ENCODE results near the gene AMY2A.
"Not testable (repeated sequence)": the region's sequence is repeated elsewhere in the genome, so short reads cannot be mapped to it uniquely, and the experiment has no call there.

The AMY2A gene

GRCh38 chr1:103616994-103617477 lies at the start of gene AMY2A:
Gene AMY2A, plus strand, starts transcription at chr1:103617427. Its CDS starts 14 bp downstream, at chr1:103617441.
- not testable (repeated sequence) for DNase-seq (ENCODE audit: low read depth)

- DNase-seq (ENCODE audit: low read depth) = no peak
These were observed 47.7 kb upstream of the AMY2A start for GRCh38 chr1:103569493-103569892.

- DNase-seq (ENCODE audit: low read depth) = not testable (repeated sequence)
These were observed 45.9 kb upstream of the AMY2A start, which contains the start of gene AMY2B for GRCh38 chr1:103571289-103571688. Gene AMY2B, plus strand, starts transcription at chr1:103571589. Its CDS starts 14 bp downstream, at chr1:103571603.

DNA sequence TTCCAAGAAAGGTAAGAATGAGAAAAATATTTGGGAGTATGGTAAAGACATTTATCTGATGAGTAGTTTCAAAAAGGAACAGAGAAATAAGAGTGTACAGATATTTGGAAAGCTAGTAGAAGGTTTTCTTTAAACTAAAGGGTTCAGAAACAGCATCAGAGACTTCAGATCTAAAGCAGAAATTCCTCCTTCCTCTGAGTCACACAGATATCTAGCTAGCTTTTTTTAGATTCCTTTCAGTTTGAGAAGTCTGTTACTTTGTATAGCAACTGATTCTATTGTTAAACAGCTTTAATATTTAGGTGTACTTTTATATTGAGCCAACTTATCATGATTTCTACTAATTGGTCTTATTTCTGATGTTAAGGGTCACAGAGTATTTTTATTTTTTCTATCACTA lies 41.2 kb upstream of the AMY2A start:
- no peak for DNase-seq (ENCODE audit: low read depth)

GRCh38 chr1:103576784-103577183 lies 40.4 kb upstream of the AMY2A start:
- not testable (repeated sequence) for DNase-seq (ENCODE audit: low read depth)

DNA sequence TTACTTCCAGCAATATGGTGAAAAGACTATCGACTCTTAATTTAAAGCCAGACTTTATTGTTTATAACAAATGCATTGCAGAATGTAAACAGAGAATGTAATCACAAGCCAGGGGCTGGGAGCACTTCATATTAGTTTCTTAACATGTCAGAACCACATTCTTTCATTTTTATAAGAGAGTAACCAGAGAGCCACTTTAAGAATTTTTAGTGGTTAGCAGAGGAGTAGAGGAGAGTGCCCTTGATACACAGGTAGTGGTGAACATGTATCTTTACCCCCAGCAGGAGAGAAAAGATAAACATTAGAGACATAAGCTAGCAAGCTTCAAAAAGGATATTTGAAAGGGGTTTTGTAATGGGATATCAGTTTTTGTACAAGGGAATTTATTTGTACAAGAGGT lies 34.8 kb upstream of the AMY2A start:
- DNase-seq (ENCODE audit: low read depth) = no peak

DNA sequence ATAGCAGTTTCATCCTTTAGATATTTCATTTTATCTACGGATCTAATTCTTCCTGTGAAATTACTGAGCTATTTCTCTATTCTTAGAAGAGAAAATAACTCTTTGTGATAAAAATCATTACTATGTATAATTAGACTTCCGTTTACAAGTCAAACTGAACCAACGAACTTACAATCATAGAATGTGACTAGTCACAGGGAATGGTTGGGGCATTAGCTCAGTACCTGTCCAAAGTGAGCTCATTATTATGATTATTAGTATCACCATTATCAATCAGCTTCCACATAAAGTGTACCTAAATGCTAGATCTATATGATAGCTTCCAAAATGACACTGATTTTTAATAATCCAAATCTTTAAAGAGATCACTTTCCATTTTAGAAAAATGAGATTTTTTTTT lies 33.3 kb upstream of the AMY2A start:
- DNase-seq (ENCODE audit: low read depth) = no peak

GRCh38 chr1:103584537-103584936 lies 32.7 kb upstream of the AMY2A start:
- no peak for DNase-seq (ENCODE audit: low read depth)

- not testable (repeated sequence) for DNase-seq (ENCODE audit: low read depth)
These were observed 14.5 kb upstream of the AMY2A start for GRCh38 chr1:103602740-103603139.

- DNase-seq (ENCODE audit: low read depth) = no peak
These were observed 865 bp upstream of the AMY2A start for GRCh38 chr1:103616362-103616761.

DNA sequence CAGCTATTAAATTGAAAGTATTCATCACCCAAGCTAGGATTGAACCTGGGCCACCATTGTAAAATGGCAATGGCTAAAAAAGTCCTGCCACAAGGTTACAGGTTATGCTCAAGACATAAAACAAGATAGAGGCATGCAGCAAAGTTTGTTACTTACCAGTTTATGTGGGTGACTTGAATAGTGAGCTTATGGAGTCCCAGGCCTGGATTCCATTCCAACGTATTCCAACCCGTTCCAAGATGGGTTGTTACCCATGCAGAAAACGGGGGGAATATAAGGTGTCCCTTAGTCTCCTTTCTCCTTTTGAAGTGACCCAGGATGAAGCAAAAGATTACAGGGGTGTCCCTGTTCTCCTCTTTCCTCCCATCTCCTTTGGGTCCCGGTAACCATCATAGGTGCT lies 10.2 kb downstream of the AMY2A start:
- not testable (repeated sequence) for DNase-seq (ENCODE audit: low read depth)

DNA sequence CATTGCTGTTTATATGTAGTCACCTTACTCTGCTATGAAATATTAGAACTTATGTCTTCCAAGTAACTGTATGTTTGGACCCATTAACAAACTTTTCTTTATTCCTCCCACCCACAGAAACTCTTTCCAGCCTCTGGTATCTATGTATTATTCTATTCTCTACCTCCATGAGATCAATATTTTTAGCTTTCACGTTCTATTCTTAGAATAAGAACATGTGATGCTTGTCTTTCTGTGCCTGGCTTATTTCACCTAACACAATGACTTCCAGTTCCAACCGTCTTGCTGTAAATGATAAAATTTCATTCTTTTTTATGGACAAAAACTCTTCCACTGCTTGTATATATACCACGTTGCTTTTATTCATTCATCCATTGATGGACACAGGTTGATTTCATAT lies 24.0 kb downstream of the AMY2A start:
- DNase-seq (ENCODE audit: low read depth) = not testable (repeated sequence)

- not testable (repeated sequence) for DNase-seq (ENCODE audit: low read depth)
These were observed 26.7 kb downstream of the AMY2A start for GRCh38 chr1:103643908-103644307.

GRCh38 chr1:103650305-103650704 lies 33.1 kb downstream of the AMY2A start:
- not testable (repeated sequence) for DNase-seq (ENCODE audit: low read depth)

DNA sequence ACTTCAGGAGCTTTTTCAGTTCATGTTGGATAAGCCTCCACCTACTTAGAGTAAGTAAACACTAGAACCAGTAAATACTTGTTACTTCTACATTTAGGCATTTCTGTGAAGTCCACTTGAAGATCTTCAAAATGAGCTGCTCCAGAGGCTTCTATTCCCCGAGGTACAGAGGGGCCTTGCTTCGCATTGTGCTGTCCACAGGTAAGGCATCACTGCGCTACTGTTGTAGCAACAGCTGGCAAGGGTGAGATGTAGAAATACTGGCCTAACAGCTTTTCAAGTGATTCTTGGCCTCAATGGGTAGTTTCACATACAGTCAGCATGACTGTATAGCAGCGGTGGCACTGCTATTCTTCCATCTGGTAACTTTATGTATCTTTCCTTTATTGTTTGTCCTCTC lies 33.7 kb downstream of the AMY2A start:
- DNase-seq (ENCODE audit: low read depth) = not testable (repeated sequence)

DNA sequence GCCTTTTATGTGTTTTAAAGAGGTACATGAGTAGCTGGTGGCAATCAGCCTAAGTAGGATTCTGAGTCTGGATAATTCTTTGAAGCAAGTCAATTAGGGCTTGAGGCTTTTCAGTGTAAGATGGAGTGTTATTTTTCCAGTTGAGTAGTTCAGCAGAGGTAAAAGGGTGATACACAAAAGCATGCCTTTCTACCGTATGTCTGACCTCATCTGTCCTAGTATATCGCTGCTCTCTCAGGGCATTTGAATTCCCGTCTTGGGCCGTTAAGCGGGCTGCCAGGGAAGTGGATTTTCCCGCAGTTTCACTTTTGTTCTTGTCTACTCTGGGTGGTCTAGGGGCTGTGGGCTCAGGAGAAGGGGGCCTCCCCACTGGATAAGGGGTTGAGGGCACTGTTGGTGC lies 36.9 kb downstream of the AMY2A start:
- DNase-seq (ENCODE audit: low read depth) = not testable (repeated sequence)

DNA sequence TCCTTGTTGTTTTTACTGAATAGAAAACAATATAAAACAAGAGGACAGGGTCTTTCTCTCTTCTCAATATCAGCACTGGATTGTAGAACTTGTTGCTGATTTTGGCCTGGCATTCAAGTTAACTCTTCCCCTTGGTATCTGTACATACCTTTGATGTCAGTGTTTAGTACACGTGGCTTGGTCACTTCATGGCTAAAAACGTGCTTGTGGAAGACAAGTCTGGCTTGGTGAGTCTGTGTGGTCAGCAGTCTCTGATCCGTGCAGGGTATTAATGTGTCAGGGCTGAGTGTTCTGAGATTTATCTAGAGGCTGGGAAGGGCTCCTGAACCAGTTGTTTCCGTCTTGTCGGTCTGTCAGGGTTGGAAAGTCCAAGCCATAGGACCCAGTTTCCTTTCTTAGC lies 38.2 kb downstream of the AMY2A start, which contains the start of gene AMY1A:
Gene AMY1A (plus strand): TSS at position 301 of the 400 bp plus-strand sequence. CDS start 571 bp downstream, outside the sequence.
- not testable (repeated sequence) for DNase-seq (ENCODE audit: low read depth)
